ENCODE data around the gene CACNA1G.

CACNA1G gene

GRCh38 chr17:50541402-50541715 lies 19.2 kb upstream of the CACNA1G start:
- no peak overlapping the region for H3K27ac ChIP-seq
- H3K4me1 ChIP-seq (ENCODE audit: control insufficient read depth in 1 of 2, insufficient read depth in 1 of 2, low read depth in 1 of 2, low read length in 1 of 2) = peaks cover 6 to 12% of the 10 kb centered on the region in 2 experiments
- peaks cover 33% of the 10 kb centered on the region for H3K27me3 ChIP-seq
- no peak for TF ChIP-seq CTCF (IDR thresholded peaks at IDR 0.05)
- no peaks in the 10 kb centered on the region for H3K9me3 ChIP-seq
- H3K4me3 ChIP-seq (ENCODE audit: low read depth in 1 of 2, low read length in 1 of 2) = peak overlapping the region; percentile 78 to 87
- H3K36me3 ChIP-seq = no peaks in the 10 kb centered on the region

- no peaks in the 10 kb centered on the region for H3K36me3 ChIP-seq
- no peaks in the 10 kb centered on the region for H3K9me3 ChIP-seq
- H3K4me3 ChIP-seq (ENCODE audit: low read depth in 1 of 2, low read length in 1 of 2) = peak overlapping the region; percentile 78 to 87
- peaks cover 39% of the 10 kb centered on the region for H3K27me3 ChIP-seq
- peak overlapping the region; percentile 40 for H3K27ac ChIP-seq
- peaks cover 12 to 17% of the 10 kb centered on the region in 2 experiments for H3K4me1 ChIP-seq (ENCODE audit: control insufficient read depth in 1 of 2, insufficient read depth in 1 of 2, low read depth in 1 of 2, low read length in 1 of 2)
- TF ChIP-seq CTCF (IDR thresholded peaks at IDR 0.05) = peak; percentile 33
These were observed 18.5 kb upstream of the CACNA1G start for GRCh38 chr17:50541716-50542688.

- H3K27ac ChIP-seq = no peak overlapping the region
- TF ChIP-seq CTCF (IDR thresholded peaks at IDR 0.05) = no peak
- H3K27me3 ChIP-seq = peaks cover 39% of the 10 kb centered on the region
- H3K4me1 ChIP-seq (ENCODE audit: control insufficient read depth in 1 of 2, insufficient read depth in 1 of 2, low read depth in 1 of 2, low read length in 1 of 2) = peaks cover 19 to 22% of the 10 kb centered on the region in 2 experiments
- H3K36me3 ChIP-seq = no peaks in the 10 kb centered on the region
- peak overlapping the region in 1 of 2 experiments; percentile 87 for H3K4me3 ChIP-seq (ENCODE audit: low read depth in 1 of 2, low read length in 1 of 2)
- H3K9me3 ChIP-seq = no peaks in the 10 kb centered on the region
These were observed 17.4 kb upstream of the CACNA1G start for GRCh38 chr17:50542795-50543774.

GRCh38 chr17:50544516-50544915 lies 16.0 kb upstream of the CACNA1G start:
- no peaks in the 10 kb centered on the region for H3K36me3 ChIP-seq
- no peaks in the 10 kb centered on the region for H3K9me3 ChIP-seq
- peaks cover 39% of the 10 kb centered on the region for H3K27me3 ChIP-seq
- no peak overlapping the region for H3K27ac ChIP-seq
- H3K4me3 ChIP-seq (ENCODE audit: low read depth in 1 of 2, low read length in 1 of 2) = no peak overlapping the region
- H3K4me1 ChIP-seq (ENCODE audit: control insufficient read depth in 1 of 2, insufficient read depth in 1 of 2, low read depth in 1 of 2, low read length in 1 of 2) = peaks cover 19 to 22% of the 10 kb centered on the region in 2 experiments
- no peak for TF ChIP-seq CTCF (IDR thresholded peaks at IDR 0.05)

- Histone ChIP-seq H3K9me3 (no peaks in the 10 kb centered on the region), H3K4me3 (ENCODE audit: low read depth in 1 of 2, low read length in 1 of 2) (no peak overlapping the region), H3K27ac (no peak overlapping the region), H3K4me1 (ENCODE audit: control insufficient read depth in 1 of 2, insufficient read depth in 1 of 2, low read depth in 1 of 2, low read length in 1 of 2) (peaks cover 19 to 22% of the 10 kb centered on the region in 2 experiments), H3K27me3 (peaks cover 39% of the 10 kb centered on the region), H3K36me3 (no peaks in the 10 kb centered on the region)
- TF ChIP-seq CTCF (IDR thresholded peaks at IDR 0.05) = no peak
These were observed 15.2 kb upstream of the CACNA1G start for GRCh38 chr17:50545311-50545710.

Measured in neutrophil (primary cell).